D341Med (cell line): ENCODE results near the gene ARHGAP18.

ENCODE experiments used
- DNase-seq: peaks from one replicate; pipeline ENCODE4 v3.0.0; 2012; ENCODE audit warnings: low spot score

ARHGAP18 gene

GRCh38 chr6:129709769-129710449 is at the start of gene ARHGAP18:
ARHGAP18 (minus strand) TSS chr6:129710177; CDS start chr6:129710136, 41 bp downstream.
- DNase-seq = peak; percentile 74

GRCh38 chr6:129755787-129756186 is 45.8 kb upstream of the ARHGAP18 start:
- DNase-seq = no peak

- no peak for DNase-seq
Measured at GRCh38 chr6:129754750-129755149, 44.8 kb upstream of the ARHGAP18 start.

- DNase-seq = no peak
Measured at GRCh38 chr6:129753422-129753821, 43.4 kb upstream of the ARHGAP18 start.

- DNase-seq = no peak
Measured at GRCh38 chr6:129751384-129751783, 41.4 kb upstream of the ARHGAP18 start.

- no peak for DNase-seq
Measured at GRCh38 chr6:129750360-129750759, 40.4 kb upstream of the ARHGAP18 start.

- DNase-seq = no peak
Measured at GRCh38 chr6:129749749-129750120, 39.8 kb upstream of the ARHGAP18 start.

- DNase-seq = no peak
Measured at GRCh38 chr6:129748901-129749748, 39.1 kb upstream of the ARHGAP18 start.

- DNase-seq = no peak
Measured at GRCh38 chr6:129748212-129748900, 38.4 kb upstream of the ARHGAP18 start.

GRCh38 chr6:129747588-129748112 is 37.7 kb upstream of the ARHGAP18 start:
- no peak for DNase-seq

- no peak for DNase-seq
Measured at GRCh38 chr6:129744880-129745237, 34.9 kb upstream of the ARHGAP18 start.

- no peak for DNase-seq
Measured at GRCh38 chr6:129744201-129744879, 34.4 kb upstream of the ARHGAP18 start.

- no peak for DNase-seq
Measured at GRCh38 chr6:129740013-129740412, 30.0 kb upstream of the ARHGAP18 start.

GRCh38 chr6:129736105-129736504 is 26.1 kb upstream of the ARHGAP18 start:
- DNase-seq = no peak

- no peak for DNase-seq
Measured at GRCh38 chr6:129733290-129733689, 23.3 kb upstream of the ARHGAP18 start.

- no peak for DNase-seq
Measured at GRCh38 chr6:129732542-129732941, 22.6 kb upstream of the ARHGAP18 start.

GRCh38 chr6:129732034-129732433 is 22.1 kb upstream of the ARHGAP18 start:
- no peak for DNase-seq

- no peak for DNase-seq
Measured at GRCh38 chr6:129731428-129731827, 21.5 kb upstream of the ARHGAP18 start.

GRCh38 chr6:129730477-129731165 is 20.6 kb upstream of the ARHGAP18 start:
- DNase-seq = no peak

- no peak for DNase-seq
Measured at GRCh38 chr6:129726650-129727049, 16.7 kb upstream of the ARHGAP18 start.

- DNase-seq = no peak
Measured at GRCh38 chr6:129725341-129725740, 15.4 kb upstream of the ARHGAP18 start.
